ENCODE results near the gene FSIP1.

The FSIP1 gene

GRCh38 chr15:39593656-39594445 lies 188.8 kb downstream of the FSIP1 start:
- DNase-seq (ENCODE audit: low spot score), result no peak

GRCh38 chr15:39593071-39593655 lies 189.5 kb downstream of the FSIP1 start:
- no peak for DNase-seq (ENCODE audit: low spot score)

GRCh38 chr15:39592500-39592899 lies 190.1 kb downstream of the FSIP1 start:
- DNase-seq (ENCODE audit: low spot score), result no peak

- DNase-seq (ENCODE audit: low spot score), result no peak
Measured at GRCh38 chr15:39591896-39592315, 190.7 kb downstream of the FSIP1 start.

GRCh38 chr15:39591141-39591895 lies 191.3 kb downstream of the FSIP1 start:
- DNase-seq (ENCODE audit: low spot score), result no peak

GRCh38 chr15:39589815-39590644 lies 192.6 kb downstream of the FSIP1 start:
- no peak for DNase-seq (ENCODE audit: low spot score)

- DNase-seq (ENCODE audit: low spot score), result no peak
Measured at GRCh38 chr15:39589193-39589814, 193.3 kb downstream of the FSIP1 start.

- DNase-seq (ENCODE audit: low spot score), result no peak
Measured at GRCh38 chr15:39588531-39589192, 194.0 kb downstream of the FSIP1 start.

GRCh38 chr15:39587731-39588530 lies 194.7 kb downstream of the FSIP1 start:
- no peak for DNase-seq (ENCODE audit: low spot score)

GRCh38 chr15:39587096-39587721 lies 195.4 kb downstream of the FSIP1 start:
- DNase-seq (ENCODE audit: low spot score), result no peak

GRCh38 chr15:39586387-39587095 lies 196.1 kb downstream of the FSIP1 start:
- no peak for DNase-seq (ENCODE audit: low spot score)

GRCh38 chr15:39585871-39586301 lies 196.8 kb downstream of the FSIP1 start:
- DNase-seq (ENCODE audit: low spot score), result no peak

- DNase-seq (ENCODE audit: low spot score), result no peak
Measured at GRCh38 chr15:39585389-39585841, 197.2 kb downstream of the FSIP1 start.

- no peak for DNase-seq (ENCODE audit: low spot score)
Measured at GRCh38 chr15:39584662-39585388, 197.8 kb downstream of the FSIP1 start.

- DNase-seq (ENCODE audit: low spot score), result no peak
Measured at GRCh38 chr15:39584266-39584659, 198.4 kb downstream of the FSIP1 start.

GRCh38 chr15:39583596-39584265 lies 198.9 kb downstream of the FSIP1 start:
- DNase-seq (ENCODE audit: low spot score), result no peak

- DNase-seq (ENCODE audit: low spot score), result no peak
Measured at GRCh38 chr15:39582977-39583595, 199.6 kb downstream of the FSIP1 start.

Measured in left forelimb (tissue), 1 donor.